ENCODE measurements around the gene SYCN.

GRCh38 chr19:39170386-39171231, 33.5 kb downstream of the SYCN start:
- TF ChIP-seq, protein P1, sequence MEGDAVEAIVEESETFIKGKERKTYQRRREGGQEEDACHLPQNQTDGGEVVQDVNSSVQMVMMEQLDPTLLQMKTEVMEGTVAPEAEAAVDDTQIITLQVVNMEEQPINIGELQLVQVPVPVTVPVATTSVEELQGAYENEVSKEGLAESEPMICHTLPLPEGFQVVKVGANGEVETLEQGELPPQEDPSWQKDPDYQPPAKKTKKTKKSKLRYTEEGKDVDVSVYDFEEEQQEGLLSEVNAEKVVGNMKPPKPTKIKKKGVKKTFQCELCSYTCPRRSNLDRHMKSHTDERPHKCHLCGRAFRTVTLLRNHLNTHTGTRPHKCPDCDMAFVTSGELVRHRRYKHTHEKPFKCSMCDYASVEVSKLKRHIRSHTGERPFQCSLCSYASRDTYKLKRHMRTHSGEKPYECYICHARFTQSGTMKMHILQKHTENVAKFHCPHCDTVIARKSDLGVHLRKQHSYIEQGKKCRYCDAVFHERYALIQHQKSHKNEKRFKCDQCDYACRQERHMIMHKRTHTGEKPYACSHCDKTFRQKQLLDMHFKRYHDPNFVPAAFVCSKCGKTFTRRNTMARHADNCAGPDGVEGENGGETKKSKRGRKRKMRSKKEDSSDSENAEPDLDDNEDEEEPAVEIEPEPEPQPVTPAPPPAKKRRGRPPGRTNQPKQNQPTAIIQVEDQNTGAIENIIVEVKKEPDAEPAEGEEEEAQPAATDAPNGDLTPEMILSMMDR (IDR thresholded peaks at IDR 0.05): no peak
- TF ChIP-seq POLR2A (IDR thresholded peaks at IDR 0.05): no peak
